GM18858 (cell line): ENCODE measurements around the gene TMEM151A.
"Not testable (repeated sequence)": the region's sequence is repeated elsewhere in the genome, so short reads cannot be mapped to it uniquely, and the experiment has no call there.

ENCODE experiments used
- ATAC-seq: cut with Tn5 transposase; IDR thresholded peaks from one replicate; pipeline ENCODE4 v1.9.1; 2021; ENCODE audit not compliant: unreplicated experiment

The TMEM151A gene

DNA sequence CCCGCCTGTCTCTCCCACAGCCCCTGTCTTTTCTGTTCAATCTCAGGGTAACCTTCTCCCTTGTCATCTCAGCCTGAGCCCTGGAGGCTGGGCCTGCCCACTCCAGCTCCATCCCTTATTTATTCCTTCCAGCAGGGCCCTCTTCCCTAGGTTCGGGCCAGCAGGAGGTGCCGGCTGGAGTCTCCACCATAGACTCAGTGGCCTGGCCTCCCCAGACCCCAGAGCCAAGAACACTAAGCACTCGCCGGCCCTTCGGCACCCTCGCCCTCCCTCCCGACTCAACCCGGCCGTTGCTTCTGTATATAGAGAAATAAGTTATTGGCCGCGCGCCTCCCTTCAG is 24.7 kb upstream of the TMEM151A start:
- ATAC-seq: no peak

DNA sequence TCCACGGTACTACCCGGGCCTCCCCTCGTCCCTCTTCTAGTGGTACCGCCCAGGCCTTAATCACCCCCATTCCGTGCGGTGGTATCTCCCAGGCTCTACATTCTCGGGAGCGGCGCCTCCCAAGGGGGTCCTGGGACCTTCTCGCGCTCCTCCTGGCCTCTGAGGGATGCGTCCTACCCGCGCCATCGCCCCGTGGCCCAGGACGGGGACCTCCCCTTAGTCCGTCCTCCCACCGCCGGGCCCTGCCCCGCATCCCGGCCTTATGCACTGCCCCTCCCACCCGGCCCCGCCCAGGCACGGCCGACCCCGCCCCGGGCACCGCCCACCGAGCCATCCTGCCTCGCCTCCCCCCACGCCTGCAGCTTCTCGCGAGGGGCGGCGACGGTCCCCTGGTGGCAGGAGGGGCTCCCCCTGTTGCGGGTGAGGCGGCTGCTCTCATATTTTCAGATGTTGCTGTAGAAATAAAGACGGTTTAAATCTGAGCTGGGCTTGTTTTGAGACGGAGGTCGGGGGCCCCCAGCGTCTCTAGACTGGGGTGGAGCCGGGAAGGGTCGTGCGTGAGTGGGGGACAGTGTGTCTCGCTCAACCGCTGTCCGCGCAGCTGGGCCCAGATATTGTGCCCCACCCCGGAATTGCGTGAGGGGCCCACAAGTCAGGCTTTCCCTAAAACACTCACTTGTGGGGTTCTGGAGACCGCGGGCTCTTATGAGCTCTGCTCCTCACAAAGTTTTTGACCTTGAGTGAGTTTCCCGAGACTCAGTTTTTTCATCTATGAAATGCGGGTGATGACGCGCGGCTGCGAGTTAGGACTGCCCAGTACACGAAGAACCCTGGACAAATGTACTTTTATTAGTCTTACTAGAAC is 24.1 kb upstream of the TMEM151A start:
- ATAC-seq: no peak

DNA sequence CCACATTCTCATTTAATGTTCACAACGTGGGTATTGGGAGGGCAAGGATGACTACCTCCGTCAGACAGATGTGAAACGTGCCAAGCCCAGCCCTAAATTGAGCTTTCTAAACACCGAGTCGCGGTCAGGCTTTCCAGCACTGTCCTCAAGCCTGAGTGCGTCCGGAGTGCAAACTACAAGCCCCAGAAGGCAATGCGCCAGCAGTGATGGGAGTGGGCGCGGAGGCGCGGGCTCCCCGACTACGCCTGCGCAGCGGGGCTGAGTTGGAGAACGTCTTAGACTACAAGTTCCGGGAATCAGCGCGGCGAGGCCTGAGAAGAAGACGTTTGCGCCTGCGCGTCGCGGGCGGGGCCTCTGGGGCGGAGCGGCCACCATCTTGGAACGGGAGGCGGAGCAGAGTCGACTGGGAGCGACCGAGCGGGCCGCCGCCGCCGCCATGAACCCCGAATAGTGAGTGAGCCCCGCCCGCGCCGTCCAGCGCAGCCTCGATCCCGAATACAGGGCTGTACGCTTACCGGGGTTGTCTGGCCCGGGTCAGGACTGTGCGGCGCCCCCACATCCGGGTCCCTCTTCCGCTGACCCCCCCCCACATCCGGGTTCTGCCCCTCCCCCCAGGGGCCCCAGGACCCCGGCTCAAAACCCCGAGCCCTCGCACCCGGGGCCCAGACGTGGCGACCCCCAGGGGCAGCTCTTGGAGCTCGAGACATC is 23.3 kb upstream of the TMEM151A start, which contains the start of gene RAB1B:
TSS of gene RAB1B (plus strand) at position 396 of the 708 bp plus-strand sequence. CDS start at position 437, 41 bp downstream.
- ATAC-seq: peak; percentile 81

DNA sequence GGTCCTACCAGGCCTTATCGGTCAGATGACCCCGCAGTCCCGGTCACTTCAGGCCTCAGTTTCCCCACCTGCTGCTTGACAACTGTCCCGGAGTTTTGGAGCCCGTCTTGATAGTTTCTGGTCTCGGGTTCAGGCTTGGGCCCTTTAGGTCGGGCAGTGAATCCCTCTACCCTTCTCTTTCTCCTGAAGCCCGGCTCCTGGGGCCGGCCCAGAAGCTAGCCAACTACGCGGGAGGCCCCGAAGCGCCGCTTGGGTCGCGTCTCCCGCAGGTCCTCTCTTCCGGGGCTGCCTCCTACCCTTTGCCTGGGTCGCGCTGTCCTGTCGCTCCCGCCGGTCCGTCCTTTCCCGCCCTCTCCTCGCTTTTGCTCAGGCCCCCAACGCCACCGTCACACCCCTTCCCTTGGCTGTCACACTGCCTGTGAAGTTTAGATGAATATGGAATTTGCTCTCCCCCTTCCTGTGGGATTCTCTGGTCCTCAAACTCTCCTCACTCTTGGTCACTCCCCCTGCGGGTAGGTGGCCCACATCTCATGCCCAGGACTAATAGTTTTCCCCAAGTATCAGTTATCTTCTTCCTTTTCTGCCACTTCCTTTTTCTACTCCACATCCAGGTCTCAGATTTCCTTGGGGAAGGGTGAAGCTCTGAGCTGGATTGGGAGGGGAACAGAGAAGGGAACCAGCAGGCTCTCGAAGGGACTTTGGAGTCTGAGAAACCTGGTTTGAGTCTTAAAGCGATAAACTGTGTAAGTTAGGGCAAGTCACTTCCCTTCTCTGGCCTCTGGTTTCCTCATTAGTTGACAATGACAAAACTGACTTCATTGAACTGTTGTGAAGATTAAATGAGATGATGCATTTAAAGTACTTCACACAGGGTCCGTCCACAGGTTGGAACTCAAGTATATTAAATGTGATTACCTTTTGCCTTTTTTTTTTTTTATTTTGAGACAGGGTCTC is 22.5 kb upstream of the TMEM151A start:
- no peak for ATAC-seq

DNA sequence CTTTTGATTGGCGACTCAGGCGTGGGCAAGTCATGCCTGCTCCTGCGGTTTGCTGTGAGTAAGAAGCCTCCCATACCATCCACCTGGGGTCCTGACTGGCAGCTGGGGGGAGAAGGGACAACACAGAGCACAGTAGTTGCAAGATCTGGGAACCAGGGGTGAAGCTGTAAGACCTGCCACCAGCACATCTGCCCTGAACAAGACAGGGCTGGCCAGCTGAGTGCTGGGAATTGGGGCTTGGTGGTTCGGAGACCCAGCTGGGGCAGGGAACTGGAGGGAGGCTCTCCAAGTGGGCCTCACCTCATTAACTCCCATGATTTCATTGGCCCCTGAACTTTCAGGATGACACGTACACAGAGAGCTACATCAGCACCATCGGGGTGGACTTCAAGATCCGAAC is 19.9 kb upstream of the TMEM151A start:
- no peak for ATAC-seq

DNA sequence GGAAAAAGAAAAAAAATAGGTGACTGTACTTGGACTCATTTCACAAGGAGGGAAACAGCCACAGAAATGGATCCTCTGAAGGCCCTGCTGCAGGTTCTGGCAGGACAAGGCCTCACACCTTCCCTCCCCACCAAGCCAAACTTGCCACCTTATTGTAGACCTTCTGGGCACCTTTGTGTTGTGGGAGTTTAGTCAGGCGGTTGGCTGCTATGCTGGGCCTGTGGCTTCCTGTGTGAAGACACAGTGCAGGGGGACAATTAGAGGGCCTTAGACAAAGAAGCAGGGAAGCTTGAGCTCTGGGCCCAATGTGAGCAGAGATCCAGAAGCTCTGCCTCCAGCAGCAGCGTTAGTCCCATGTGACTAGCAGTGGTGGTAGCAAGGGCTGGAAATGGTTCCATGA is 19.1 kb upstream of the TMEM151A start:
- ATAC-seq: no peak

DNA sequence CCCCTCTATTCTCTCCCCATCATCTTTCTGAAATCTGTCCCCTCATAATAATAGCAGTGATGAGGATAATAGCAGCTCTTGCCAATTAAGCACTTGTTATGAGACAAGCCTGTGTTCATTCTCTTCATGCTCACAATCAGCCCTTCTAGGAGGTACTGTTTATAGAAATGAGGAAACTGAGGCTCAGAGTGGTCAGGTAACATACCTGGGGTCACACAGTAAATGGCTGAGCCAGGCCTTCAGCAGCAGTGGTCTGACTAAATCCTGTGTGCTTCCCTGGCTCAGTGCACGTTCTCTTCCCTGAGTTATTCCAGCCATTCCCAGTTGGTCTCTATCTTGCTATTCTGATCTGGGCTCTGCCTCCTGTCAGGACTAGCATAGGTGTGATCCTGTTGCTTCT is 17.5 kb upstream of the TMEM151A start:
- no peak for ATAC-seq

DNA sequence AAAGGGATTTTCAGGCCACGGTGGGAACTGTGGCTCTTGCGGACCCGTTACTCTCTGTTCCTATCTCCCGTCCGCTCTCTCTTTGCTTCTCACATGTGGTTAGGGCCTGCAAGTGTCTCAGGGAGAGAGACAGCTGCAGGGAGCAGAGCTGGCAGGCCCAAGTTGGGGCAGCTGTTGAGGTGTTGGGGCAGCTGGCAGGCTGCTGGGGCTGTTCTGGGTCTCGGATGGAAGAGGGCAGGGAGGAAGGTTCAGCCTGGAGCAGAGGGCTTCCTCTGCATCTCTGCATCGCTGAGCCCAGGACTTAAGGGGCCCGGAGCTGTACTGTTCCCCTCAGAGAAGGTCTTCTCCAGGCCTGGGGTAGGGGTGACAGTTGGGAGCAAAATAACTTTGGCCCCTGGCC is 16.3 kb upstream of the TMEM151A start:
- ATAC-seq: no peak

DNA sequence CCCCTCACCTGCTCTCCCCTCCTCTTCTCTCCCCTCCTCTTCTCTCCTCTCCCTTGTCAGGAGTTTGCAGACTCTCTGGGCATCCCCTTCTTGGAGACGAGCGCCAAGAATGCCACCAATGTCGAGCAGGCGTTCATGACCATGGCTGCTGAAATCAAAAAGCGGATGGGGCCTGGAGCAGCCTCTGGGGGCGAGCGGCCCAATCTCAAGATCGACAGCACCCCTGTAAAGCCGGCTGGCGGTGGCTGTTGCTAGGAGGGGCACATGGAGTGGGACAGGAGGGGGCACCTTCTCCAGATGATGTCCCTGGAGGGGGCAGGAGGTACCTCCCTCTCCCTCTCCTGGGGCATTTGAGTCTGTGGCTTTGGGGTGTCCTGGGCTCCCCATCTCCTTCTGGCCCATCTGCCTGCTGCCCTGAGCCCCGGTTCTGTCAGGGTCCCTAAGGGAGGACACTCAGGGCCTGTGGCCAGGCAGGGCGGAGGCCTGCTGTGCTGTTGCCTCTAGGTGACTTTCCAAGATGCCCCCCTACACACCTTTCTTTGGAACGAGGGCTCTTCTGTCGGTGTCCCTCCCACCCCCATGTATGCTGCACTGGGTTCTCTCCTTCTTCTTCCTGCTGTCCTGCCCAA is 15.6 kb upstream of the TMEM151A start:
- ATAC-seq: no peak

DNA sequence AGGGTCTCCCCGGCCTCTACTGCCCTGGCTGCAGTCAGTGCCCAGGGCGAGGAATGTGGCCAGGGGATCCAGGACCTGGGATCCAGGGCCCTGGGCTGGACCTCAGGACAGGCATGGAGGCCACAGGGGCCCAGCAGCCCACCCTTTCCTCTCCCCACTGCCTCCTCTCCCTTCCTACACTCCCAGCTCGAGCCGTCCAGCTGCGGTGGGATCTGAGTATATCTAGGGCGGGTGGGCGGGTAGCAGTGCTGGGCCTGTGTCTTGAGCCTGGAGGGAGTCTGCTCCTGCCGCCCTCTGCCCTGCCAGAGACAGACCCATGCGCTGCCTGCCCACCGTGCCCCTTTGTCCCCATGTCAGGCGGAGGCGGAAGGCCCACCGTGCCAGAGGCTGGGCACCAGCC is 15.1 kb upstream of the TMEM151A start:
- ATAC-seq: not testable (repeated sequence)

DNA sequence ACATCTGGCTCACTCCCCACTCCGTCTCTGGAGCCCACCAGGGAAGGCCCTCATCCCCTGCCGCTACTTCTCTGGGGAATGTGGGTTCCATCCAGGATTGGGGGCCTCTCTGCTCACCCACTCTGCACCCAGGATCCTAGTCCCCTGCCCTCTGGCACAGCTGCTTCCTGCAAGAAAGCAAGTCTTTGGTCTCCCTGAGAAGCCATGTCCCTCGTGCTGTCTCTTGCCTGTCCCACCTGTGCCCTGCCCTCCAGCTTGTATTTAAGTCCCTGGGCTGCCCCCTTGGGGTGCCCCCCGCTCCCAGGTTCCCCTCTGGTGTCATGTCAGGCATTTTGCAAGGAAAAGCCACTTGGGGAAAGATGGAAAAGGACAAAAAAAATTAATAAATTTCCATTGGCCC is 14.6 kb upstream of the TMEM151A start:
- ATAC-seq: not testable (repeated sequence)

DNA sequence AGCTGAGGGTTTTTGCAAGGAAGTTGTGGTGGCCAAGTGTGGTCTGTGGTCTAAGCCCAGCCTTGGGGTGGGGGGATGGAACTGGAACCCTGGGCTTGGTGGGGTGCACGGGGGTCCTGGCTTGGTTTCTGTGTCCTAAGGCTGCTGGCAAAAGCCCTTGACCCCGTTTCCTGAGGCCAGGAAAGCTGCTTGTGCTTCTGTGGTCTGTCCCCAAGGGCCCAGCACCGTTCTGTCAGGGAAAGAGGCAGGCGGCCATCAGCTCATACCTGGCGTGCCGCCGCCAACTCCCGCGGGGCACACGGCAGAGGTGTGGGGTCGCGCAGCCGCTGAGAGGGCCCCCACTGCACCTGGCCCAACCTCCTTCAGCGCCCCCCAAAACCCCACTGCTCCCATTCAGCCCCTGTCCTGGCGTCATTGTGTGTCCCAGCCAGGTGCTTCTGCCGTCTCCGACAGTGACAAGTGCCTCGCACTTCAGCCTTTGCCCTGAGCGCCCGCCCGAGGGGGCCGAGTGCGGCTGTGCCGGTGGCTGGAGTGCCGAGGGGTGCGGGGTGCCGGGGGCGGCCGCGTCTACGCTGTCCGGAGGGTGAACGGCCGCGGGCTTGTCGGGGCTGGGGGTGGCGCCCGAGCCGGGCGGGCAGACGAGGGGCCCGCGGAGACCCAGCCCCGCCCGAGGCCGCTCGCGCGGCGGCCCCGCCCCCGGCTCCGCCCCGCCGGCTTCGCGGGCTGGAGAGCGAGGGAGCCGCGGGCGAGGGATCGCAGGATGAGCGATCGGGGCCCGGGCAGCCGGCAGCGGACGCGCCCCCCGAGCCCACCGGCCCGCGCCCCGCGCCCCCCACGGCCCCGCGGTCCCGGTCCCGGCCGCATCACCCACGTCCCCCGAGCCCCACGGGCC is 14.0 kb upstream of the TMEM151A start, which contains the start of gene CNIH2:
TSS of gene CNIH2 (plus strand) at position 705 of the 892 bp plus-strand sequence. CDS start 282 bp downstream, outside the sequence.
- no peak for ATAC-seq

DNA sequence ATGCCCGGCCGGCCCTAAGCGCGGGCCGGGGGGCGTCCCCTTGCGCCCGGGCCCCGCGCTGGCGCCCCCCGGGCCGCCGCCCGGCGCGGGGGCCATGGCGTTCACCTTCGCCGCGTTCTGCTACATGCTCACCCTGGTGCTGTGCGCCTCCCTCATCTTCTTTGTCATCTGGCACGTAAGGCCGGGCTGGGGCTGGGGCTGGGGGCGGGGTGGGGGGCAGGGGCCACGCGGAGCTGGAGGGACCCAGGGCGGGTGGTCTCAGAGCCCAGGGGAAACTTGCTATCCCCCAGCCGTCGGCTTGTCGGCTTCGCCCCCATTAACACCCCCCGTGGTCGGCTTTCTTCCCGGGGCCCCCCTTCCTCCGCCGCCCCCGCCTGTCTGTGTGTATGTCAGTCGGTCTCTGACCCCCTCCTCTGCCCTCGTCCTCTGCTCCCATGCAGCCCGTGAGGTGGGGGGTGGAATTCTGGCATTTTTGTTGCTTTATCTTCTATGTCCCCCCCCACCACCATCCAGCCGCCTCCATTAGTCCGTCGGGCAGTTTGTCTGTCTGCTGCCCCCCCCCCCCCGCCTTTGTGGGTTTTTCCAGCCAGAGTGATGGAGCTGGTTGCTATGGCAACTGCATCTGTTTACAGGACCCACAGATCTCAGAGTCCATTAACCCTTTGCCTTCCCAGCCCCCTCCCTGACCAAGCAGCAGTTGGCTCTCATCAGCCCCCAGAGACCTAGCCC is 13.2 kb upstream of the TMEM151A start:
- no peak for ATAC-seq

DNA sequence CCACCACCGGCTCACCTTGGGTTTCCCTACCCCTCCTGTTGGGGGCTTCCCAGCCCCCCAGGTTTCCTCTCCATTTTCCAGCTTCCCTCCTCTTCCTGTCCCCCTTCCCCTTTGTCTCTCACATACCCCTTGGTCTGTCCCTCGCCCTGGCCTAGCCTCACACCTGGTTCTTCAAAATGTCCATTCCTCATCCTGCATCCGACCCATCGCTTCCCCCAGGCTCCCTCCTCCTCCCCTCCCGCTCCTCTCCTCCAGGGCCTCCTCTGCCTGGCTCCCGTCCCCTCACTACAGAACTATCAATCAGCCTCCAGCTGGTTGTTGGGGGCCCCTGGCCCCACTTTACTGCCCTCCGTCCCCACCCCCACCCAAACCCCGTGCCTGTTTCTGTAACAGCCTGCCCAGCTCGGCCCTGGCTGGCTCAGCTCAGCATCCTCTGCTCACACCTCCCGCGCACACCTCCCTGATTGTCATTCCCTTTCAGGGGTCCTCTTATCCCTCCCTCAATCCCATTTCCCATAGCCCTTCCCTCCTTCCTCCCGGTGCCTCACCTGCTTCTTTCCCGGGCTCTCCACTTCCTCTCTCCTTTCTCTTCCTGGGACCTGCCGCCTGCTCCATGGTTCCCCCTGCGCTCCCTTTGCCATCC is 12.5 kb upstream of the TMEM151A start:
- ATAC-seq: no peak

DNA sequence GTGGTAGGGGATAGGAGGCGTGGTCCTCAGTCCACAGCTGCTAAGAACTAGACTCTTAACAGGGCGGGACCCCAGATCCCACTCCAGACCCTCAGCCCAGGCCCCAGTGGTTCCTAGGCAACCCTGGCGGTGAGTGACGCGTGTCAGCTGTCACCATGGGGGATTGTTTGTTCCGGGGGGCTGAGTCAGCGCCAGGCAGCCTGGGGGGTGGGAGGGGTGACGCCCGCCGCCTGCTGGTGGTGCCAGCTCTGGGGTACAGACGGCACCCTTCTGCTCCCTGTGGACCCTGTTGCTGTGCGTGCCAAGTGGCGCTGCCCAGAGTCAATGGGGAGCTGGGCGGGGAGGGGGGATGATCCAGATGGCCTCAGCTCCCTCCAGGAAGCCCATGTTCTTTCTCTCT is 11.3 kb upstream of the TMEM151A start:
- no peak for ATAC-seq

DNA sequence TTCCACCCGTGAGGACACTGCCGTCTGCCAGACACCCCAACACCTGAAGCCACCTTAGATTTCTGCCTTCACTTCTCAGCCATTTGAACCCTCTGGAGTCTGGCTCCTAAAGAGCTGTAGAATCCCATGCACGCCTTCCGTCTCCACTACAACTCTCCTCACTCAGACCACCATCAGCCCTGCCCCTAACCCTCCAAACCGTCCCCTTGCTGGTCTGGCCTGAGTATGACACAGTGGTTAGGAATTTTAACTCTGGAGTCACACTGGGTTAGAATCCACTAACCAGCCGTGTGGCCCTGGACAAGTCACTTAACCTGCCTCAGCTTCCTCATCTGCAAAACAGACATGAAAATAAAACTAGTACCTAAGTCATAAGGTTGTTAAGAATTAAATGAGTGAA is 10.7 kb upstream of the TMEM151A start:
- ATAC-seq: no peak

DNA sequence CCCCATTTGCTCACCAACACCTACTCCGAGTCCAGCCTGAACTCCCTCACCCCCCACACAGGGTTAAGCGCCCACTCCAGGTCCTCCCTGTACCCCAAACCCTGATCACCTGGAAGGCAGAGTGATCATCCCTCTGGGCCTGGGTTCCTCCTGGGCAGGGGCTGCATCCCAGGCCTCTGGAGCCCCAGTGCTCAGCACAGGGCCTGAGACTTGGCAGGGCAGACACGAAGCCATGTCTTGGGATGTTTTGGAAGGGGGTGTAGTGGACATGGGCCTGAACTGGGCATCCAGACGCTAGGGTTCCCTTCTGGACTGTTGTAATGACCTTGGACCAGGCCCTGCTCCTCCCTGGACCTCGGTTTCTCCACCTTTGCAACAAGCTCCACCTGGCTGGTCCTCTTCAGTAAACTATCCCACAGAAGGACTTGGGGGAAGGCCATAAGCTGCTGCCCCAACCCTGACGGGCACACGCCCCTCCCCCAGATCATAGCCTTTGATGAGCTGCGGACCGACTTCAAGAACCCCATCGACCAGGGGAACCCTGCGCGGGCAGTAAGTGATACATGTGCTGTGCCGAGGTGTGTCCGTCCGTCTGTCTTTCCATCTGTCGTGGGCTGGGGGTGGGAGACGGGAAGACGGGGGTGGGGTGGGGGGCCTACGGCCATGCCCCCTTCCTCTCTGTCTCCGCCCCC is 9.8 kb upstream of the TMEM151A start:
- no peak for ATAC-seq
